NCI-H446 (cell line): ENCODE data around the gene MRPS21.

Source experiments
- DNase-seq, 2 experiments: peaks; one replicate each; lab custom pipeline; 2025; lab: John Stamatoyannopoulos, UW

The MRPS21 gene

DNA sequence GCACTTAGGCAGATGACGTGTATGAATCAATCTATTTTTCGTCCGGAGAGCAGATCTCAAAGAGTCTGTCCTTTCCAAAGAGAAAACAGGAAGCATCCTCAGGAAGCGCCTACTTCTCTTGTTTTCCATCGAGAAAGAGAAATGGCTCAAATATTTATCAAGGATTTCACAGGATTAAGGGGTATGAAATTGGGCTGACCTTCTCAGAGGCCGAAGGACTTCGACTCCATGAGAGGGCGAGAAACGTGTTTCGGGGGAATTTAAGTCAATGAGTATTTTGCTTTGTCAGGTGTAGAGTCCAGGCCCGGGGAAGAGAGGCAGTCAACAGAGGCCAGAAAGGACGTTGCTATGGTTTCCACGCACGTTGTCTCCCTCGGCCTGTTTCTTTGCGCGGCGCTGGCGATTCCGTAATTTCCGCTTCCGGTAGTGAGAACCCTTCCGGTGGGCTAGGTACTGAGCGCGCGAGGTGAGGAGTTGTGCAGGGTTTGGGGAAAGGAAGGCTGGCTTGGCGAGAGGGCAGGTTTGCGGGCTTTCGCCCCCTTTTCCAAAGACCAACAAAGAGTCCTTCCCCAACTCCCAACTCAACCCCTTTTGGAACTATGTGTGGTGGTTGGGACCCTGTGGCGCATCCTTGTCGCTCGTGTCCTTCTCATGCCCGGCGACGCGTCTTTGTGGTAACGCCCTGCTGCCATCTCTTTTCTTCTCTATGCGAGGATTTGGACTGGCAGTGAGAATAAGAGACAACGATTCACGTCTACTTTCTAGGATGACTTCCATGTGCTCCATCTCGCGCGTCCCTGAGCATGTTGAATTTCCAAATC is at the start of gene MRPS21:
MRPS21 (plus strand) TSS at position 429 of the 821 bp plus-strand sequence. CDS start 506 bp downstream, outside the sequence.
- DNase-seq: peak; percentile 93 to 97

GRCh38 chr1:150249936-150250335 is 43.7 kb upstream of the MRPS21 start:
- DNase-seq: no peak

- no peak for DNase-seq
Measured at GRCh38 chr1:150256198-150256553, 37.5 kb upstream of the MRPS21 start.

- no peak for DNase-seq
Measured at GRCh38 chr1:150256554-150257341, 36.9 kb upstream of the MRPS21 start.

GRCh38 chr1:150257624-150258585 is 35.8 kb upstream of the MRPS21 start, which contains the start of gene CA14:
TSS of gene CA14 (plus strand) at chr1:150257774. CDS start at chr1:150258129, 355 bp downstream.
- DNase-seq: peak in 1 of 2 experiments; percentile 35

- no peak for DNase-seq
Measured at GRCh38 chr1:150259217-150259616, 34.4 kb upstream of the MRPS21 start.

GRCh38 chr1:150259758-150260669 is 33.6 kb upstream of the MRPS21 start:
- no peak for DNase-seq

DNA sequence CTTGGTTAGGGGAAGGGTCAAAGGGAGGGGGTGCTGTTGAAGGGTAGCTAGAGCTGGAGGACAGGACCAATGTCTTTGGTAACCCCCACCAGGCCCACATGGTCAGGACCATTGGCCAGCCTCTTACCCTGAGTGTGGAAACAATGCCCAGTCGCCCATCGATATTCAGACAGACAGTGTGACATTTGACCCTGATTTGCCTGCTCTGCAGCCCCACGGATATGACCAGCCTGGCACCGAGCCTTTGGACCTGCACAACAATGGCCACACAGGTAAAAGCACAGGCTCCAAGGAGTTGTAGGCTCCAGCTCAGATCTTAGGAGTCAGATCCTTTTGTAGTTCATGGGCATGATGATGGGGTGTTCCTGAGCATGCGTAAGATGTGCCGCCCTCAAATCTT is 32.3 kb upstream of the MRPS21 start:
- DNase-seq: no peak

GRCh38 chr1:150262388-150263320 is 31.0 kb upstream of the MRPS21 start:
- DNase-seq: no peak

GRCh38 chr1:150263549-150263948 is 30.1 kb upstream of the MRPS21 start:
- DNase-seq: no peak

GRCh38 chr1:150267896-150268295 is 25.8 kb upstream of the MRPS21 start:
- no peak for DNase-seq

GRCh38 chr1:150268340-150268704 is 25.3 kb upstream of the MRPS21 start:
- no peak for DNase-seq

- DNase-seq: peak; percentile 93 to 97
Measured at GRCh38 chr1:150268705-150269403, 24.8 kb upstream of the MRPS21 start, which contains the start of gene APH1A. TSS of gene APH1A (minus strand) at chr1:150269016. CDS start at chr1:150268810, 206 bp downstream.

DNA sequence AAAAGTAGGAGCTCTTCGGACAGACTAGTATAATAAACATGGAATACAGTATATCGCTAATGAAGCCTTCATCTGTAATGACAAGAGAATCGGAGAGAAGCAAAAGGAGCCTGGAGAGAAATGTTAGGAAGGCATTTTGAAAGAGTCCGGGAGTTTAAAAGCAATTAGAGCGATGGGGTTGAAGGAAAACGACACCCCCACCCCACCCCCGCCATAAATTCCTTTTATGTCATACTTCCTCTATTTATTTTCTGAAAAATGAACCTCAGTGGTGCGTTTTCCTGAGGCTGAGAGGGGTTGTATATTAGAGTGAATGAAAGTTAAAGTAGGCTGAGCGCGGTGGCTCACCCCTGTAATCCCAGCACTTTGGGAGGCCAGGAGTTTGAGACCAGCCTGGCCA is 24.2 kb upstream of the MRPS21 start:
- no peak for DNase-seq

GRCh38 chr1:150271291-150271959 is 22.2 kb upstream of the MRPS21 start:
- DNase-seq: no peak

DNA sequence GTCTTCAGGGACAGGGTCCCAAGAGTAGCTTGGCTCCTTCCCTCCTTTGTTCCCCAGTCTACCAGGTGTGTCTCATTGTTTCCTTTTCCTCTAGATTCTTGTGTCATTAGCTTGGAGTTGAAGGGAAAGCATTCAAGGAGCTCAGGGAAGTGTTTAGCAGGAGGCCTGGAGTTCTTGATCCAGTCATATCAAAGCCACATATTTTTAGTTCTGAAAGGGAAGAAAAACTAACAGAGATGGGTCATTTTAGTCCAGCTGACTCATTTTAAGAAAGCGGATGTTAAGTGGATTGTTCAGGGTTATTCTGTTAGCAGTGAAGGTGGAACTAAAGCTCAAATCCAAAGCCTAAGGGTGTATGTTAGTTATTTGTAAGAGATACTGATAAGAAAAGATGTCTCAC is 20.4 kb upstream of the MRPS21 start:
- DNase-seq: no peak

- DNase-seq: no peak
Measured at GRCh38 chr1:150280138-150280707, 13.4 kb upstream of the MRPS21 start.

- peak; percentile 69 to 71 for DNase-seq
Measured at GRCh38 chr1:150281221-150281757, 12.4 kb upstream of the MRPS21 start.
